ENCODE measurements around the gene DAP. TPM values are rescaled to one million over a fixed set of nuclear protein-coding genes. Genes with fewer than 3 reads are reported as not detected.

Gene DAP
- total and polyA plus RNA-seq, 10 of the 15 experiments (the other 5 are each of a cell fraction or from before 2014, with no cell fraction given) = 12.9 to 130 (median 49.9) TPM

- no peak for TF ChIP-seq CBFB (IDR thresholded peaks at IDR 0.05; ENCODE audit: low read depth)
- TF ChIP-seq SPI1 (IDR thresholded peaks at IDR 0.05; ENCODE audit: borderline replicate concordance, insufficient read depth, low read depth, low read length) = peak; percentile 47; the same call in 1 of the 2 replicates
- TF ChIP-seq BHLHE40 (IDR thresholded peaks at IDR 0.05; ENCODE audit: borderline replicate concordance in 1 of 2, low read depth in 2 of 2, low read length in 1 of 2) = no peak
- TF ChIP-seq, protein P1, sequence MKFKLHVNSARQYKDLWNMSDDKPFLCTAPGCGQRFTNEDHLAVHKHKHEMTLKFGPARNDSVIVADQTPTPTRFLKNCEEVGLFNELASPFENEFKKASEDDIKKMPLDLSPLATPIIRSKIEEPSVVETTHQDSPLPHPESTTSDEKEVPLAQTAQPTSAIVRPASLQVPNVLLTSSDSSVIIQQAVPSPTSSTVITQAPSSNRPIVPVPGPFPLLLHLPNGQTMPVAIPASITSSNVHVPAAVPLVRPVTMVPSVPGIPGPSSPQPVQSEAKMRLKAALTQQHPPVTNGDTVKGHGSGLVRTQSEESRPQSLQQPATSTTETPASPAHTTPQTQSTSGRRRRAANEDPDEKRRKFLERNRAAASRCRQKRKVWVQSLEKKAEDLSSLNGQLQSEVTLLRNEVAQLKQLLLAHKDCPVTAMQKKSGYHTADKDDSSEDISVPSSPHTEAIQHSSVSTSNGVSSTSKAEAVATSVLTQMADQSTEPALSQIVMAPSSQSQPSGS (IDR thresholded peaks at IDR 0.05; ENCODE audit: low read length) = no peak
- no peak for TF ChIP-seq PKNOX1 (IDR thresholded peaks at IDR 0.05)
- no peak for TF ChIP-seq NFXL1 (IDR thresholded peaks at IDR 0.05; ENCODE audit: borderline replicate concordance)
- TF ChIP-seq NR2F1 (conservative IDR thresholded peaks at IDR 0.05) = no peak
- TF ChIP-seq ETV6 (conservative IDR thresholded peaks at IDR 0.05 in 1 of 2, IDR thresholded peaks at IDR 0.05 in 1 of 2; ENCODE audit: borderline replicate concordance in 1 of 2, low read depth in 1 of 2) = 0 out of 4 replicates have a peak, but pooled peaks of 1 of the 2 experiments have one; percentile 21
- TF ChIP-seq ATF3 (IDR thresholded peaks at IDR 0.05; ENCODE audit: borderline replicate concordance, extremely low read depth, low read depth, low read length) = no peak
- no peak for TF ChIP-seq RELB (IDR thresholded peaks at IDR 0.05; ENCODE audit: low read depth)
- TF ChIP-seq NFIC (IDR thresholded peaks at IDR 0.05; ENCODE audit: low read depth, low read length) = peak; percentile 51
- no peak for TF ChIP-seq HDAC2 (IDR thresholded peaks at IDR 0.05)
- 0 out of 2 replicates have a peak, but pooled peaks have one; percentile 67 for TF ChIP-seq HDGF (IDR thresholded peaks at IDR 0.05)
- TF ChIP-seq SREBF2 (IDR thresholded peaks at IDR 0.05; ENCODE audit: low read length) = no peak
- TF ChIP-seq ATF7 (IDR thresholded peaks at IDR 0.05; ENCODE audit: low read depth) = no peak
Observed at GRCh38 chr5:10708189-10708944, 52.7 kb downstream of the DAP start (continued).

Data from GM12878 (cell line).